IMR-90 (cell line): ENCODE results near the gene NUAK1. TPM values are rescaled to one million over a fixed set of nuclear protein-coding genes. Genes with fewer than 3 reads are reported as not detected.

Experiments used
- ATAC-seq: fragments of 200-7000 bp; cut with Tn5 transposase; 2 replicates; pipeline ENCODE4 v1.9.1; 2020; ENCODE audit warnings: low read depth, mild to moderate bottlenecking, moderate library complexity
- BruUV-seq: library from RNA; stranded (reverse); fragments of 400-500 nt; replicated peaks from 2 replicates; lab custom pipeline; 2021; lab: Mats Ljungman, UMichigan
- CTCF ChIA-PET: fragments of 300-600 bp; formaldehyde crosslinking; extraction: SDS; loops from one replicate; lab custom pipeline; 2021; ENCODE audit warnings: antibody characterized with exemption; lab: Yijun Ruan, JAX
- POLR2A ChIA-PET: fragments of 300-600 bp; sonication (Branson Sonifier 250); formaldehyde crosslinking; loops from one replicate; lab custom pipeline; 2022; ENCODE audit warnings: antibody characterized with exemption; ENCODE audit not compliant: unreplicated experiment; lab: Charles Lee
- DNase-seq: peaks from one replicate; pipeline ENCODE4 v3.0.0; 2013
- H2AFZ ChIP-seq: replicated peaks from 2 replicates; pipeline ENCODE3; 2013; ENCODE audit warnings: low read length, mild to moderate bottlenecking; ENCODE audit not compliant: poor library complexity
- H2AK5ac ChIP-seq: 2 replicates; pipeline ENCODE4 v1.6.1; 2013; ENCODE audit warnings: low read depth, low read length, inconsistent platforms
- H2AK9ac ChIP-seq: replicated peaks from 2 replicates; pipeline ENCODE3; 2013; ENCODE audit warnings: mild to moderate bottlenecking, low read depth, low read length, moderate library complexity; ENCODE audit not compliant: poor library complexity
- H2BK120ac ChIP-seq: 2 replicates; pipeline ENCODE4 v1.6.1; 2013; ENCODE audit warnings: low read depth, low read length, inconsistent platforms
- H2BK15ac ChIP-seq: 3 replicates; pipeline ENCODE4 v1.6.1; 2013; ENCODE audit warnings: low read depth, low read length, inconsistent platforms
- H2BK20ac ChIP-seq: 2 replicates; pipeline ENCODE4 v1.6.1; 2013; ENCODE audit warnings: low read depth, mild to moderate bottlenecking, inconsistent platforms, low read length, moderate library complexity
- H2BK5ac ChIP-seq: 2 replicates; pipeline ENCODE4 v1.6.1; 2013; ENCODE audit warnings: mild to moderate bottlenecking, low read depth, low read length, inconsistent platforms; ENCODE audit not compliant: poor library complexity, severe bottlenecking
- H3K14ac ChIP-seq: replicated peaks from 2 replicates; pipeline ENCODE4 v1.6.1; 2013; ENCODE audit warnings: low read depth, low read length, inconsistent platforms
- H3K18ac ChIP-seq: 2 replicates; pipeline ENCODE4 v1.6.1; 2013; ENCODE audit warnings: low read depth, low read length, control low read depth
- H3K23ac ChIP-seq: 2 replicates; pipeline ENCODE4 v1.6.1; 2013; ENCODE audit warnings: low read depth, low read length, inconsistent platforms
- H3K27ac ChIP-seq: 2 replicates; pipeline ENCODE4 v1.5.1; 2013; ENCODE audit warnings: mild to moderate bottlenecking, control low read depth, low read length; ENCODE audit not compliant: insufficient read depth
- H3K27me3 ChIP-seq: 2 replicates; pipeline ENCODE4 v1.6.1; 2013; ENCODE audit warnings: low read length; ENCODE audit not compliant: control insufficient read depth, insufficient read depth
- H3K36me3 ChIP-seq: 2 replicates; pipeline ENCODE4 v1.6.1; 2013; ENCODE audit warnings: low read length, mixed read lengths; ENCODE audit not compliant: control insufficient read depth, insufficient read depth
- H3K4ac ChIP-seq: 2 replicates; pipeline ENCODE4 v1.6.1; 2013; ENCODE audit warnings: low read depth, low read length, inconsistent platforms
- H3K4me1 ChIP-seq: 2 replicates; pipeline ENCODE4 v1.6.1; 2013; ENCODE audit warnings: low read length, mixed read lengths; ENCODE audit not compliant: control insufficient read depth, insufficient read depth
- H3K4me2 ChIP-seq: 2 replicates; pipeline ENCODE4 v1.6.1; 2013; ENCODE audit warnings: low read depth, mild to moderate bottlenecking, control low read depth, low read length, moderate library complexity
- H3K4me3 ChIP-seq: 2 replicates; pipeline ENCODE4 v1.5.1; 2013; ENCODE audit warnings: low read depth, mild to moderate bottlenecking, control low read depth, low read length, moderate library complexity; ENCODE audit not compliant: insufficient read depth
- H3K56ac ChIP-seq: 2 replicates; pipeline ENCODE4 v1.6.1; 2013; ENCODE audit warnings: low read length, inconsistent platforms; ENCODE audit not compliant: insufficient read depth; ENCODE audit errors: extremely low read depth
- H3K79me1 ChIP-seq, 2 experiments: 2 replicates each; pipeline ENCODE4 v1.6.1; 2013; ENCODE audit warnings: low read length in 2 of 2, inconsistent platforms in 1 of 2, low read depth in 1 of 2
- H3K9ac ChIP-seq: 2 replicates; pipeline ENCODE4 v1.6.1; 2013; ENCODE audit warnings: low read depth, low read length, control low read depth
- H3K9me1 ChIP-seq: 2 replicates; pipeline ENCODE4 v1.6.1; 2013; ENCODE audit warnings: low read length, inconsistent platforms; ENCODE audit not compliant: insufficient read depth
- H3K9me3 ChIP-seq: 2 replicates; pipeline ENCODE4 v1.6.1; 2013; ENCODE audit warnings: low read length; ENCODE audit not compliant: control insufficient read depth, insufficient read depth
- H4K20me1 ChIP-seq: 2 replicates; pipeline ENCODE4 v1.6.1; 2013; ENCODE audit warnings: low read length, inconsistent platforms; ENCODE audit not compliant: insufficient read depth
- H4K5ac ChIP-seq: 2 replicates; pipeline ENCODE4 v1.6.1; 2013; ENCODE audit warnings: mild to moderate bottlenecking, low read depth, low read length, control low read depth
- H4K8ac ChIP-seq, 2 experiments: 2 replicates each; pipeline ENCODE4 v1.6.1; 2013; ENCODE audit warnings: low read depth in 2 of 2, low read length in 2 of 2, control low read depth in 1 of 2, inconsistent platforms in 1 of 2
- H4K91ac ChIP-seq: 2 replicates; pipeline ENCODE4 v1.6.1; 2013; ENCODE audit warnings: low read depth, low read length, inconsistent platforms; ENCODE audit not compliant: insufficient read depth
- CEBPB ChIP-seq: IDR thresholded peaks from 2 replicates; pipeline ENCODE4 v1.6.1; 2012; ENCODE audit warnings: low read depth, low read length, improper control_type of control experiment
- POLR2A ChIP-seq: IDR thresholded peaks from 2 replicates; pipeline ENCODE4 v1.6.1; 2012; ENCODE audit warnings: mild to moderate bottlenecking, low read depth, low read length
- SMC3 ChIP-seq: fragments of 150-350 bp; IDR thresholded peaks from 2 replicates; pipeline ENCODE4 v1.6.1; 2016; ENCODE audit warnings: low read depth, mild to moderate bottlenecking, antibody characterized with exemption, low read length, moderate library complexity
- WGBS, 2 experiments: methylation state at CpG; one replicate each; pipeline versions ENCODE4 v1.1.5 to v1.1.7; 2013; ENCODE audit warnings: missing lambda C conversion rate in 2 of 2; ENCODE audit not compliant: insufficient read length in 1 of 2; ENCODE audit errors: extremely low coverage in 2 of 2; 5-methylcytosine and 5-hydroxymethylcytosine counted together
- dilution Hi-C: fragments of 300-500 bp; cut with HindIII; formaldehyde crosslinking; loops from one replicate; pipeline ENCODE4 v1.14.3; 2018; ENCODE audit warnings: low sequenced_read_pairs; ENCODE audit not compliant: unreplicated experiment
- in situ Hi-C: fragments of 300-500 bp; cut with MboI; formaldehyde crosslinking; loops from 3 replicates; pipeline ENCODE4 v1.14.3; 2019; ENCODE audit warnings: low sequenced_read_pairs, inconsistent platforms, mixed read lengths
- intact Hi-C: fragments of 100-400 bp; cut with micrococcal nuclease; formaldehyde crosslinking; loops from 2 replicates; pipeline ENCODE4 v1.10.0; 2022
- polyA plus RNA-seq, 3 experiments: library from polyadenylated mRNA; depleted of rRNA; stranded (reverse); fragments of >200 nt; gene quantifications; 2 replicates each; pipeline ENCODE4 v1.2.3, GENCODE V29; 2012; ENCODE audit warnings: low replicate concordance in 1 of 3
- total RNA-seq: library from RNA; depleted of rRNA; stranded (reverse); fragments of >200 nt; gene quantifications from 2 replicates; pipeline ENCODE4 v1.2.3, GENCODE V29; 2012

The NUAK1 gene
- total and polyA plus RNA-seq, 2 of the 4 experiments (the other 2 are of a cell fraction) = 4.8 to 8.8 TPM

- no peak overlapping the region for H3K4me2 ChIP-seq
- H3K4me3 ChIP-seq = no peak overlapping the region
- H4K20me1 ChIP-seq = peaks cover 36% of the 10 kb centered on the region
- peaks cover 13 to 72% of the 10 kb centered on the region in 2 experiments; a peak in 3 of 4 replicates for H3K79me1 ChIP-seq
- H3K27me3 ChIP-seq = no peaks in the 10 kb centered on the region
- H2BK5ac ChIP-seq = no peak overlapping the region
- no peaks in the 10 kb centered on the region for H3K36me3 ChIP-seq
- H3K9me1 ChIP-seq = peaks cover 26% of the 10 kb centered on the region
- in situ Hi-C loops = no loop called here
- H2BK120ac ChIP-seq = no peak overlapping the region
- CTCF ChIA-PET = no interaction called here
- no TSS peak for BruUV-seq
- H4K91ac ChIP-seq = no peak overlapping the region
- no peak overlapping the region for H4K8ac ChIP-seq
- TF ChIP-seq CEBPB (no peak), POLR2A (no peak), SMC3 (no peak)
- H2BK15ac ChIP-seq = no peak overlapping the region
- no CpG with 5 or more reads among the region's 4 CpGs for WGBS, 2 experiments
- no peak for ATAC-seq
- DNase-seq = no peak
- H3K9me3 ChIP-seq = no peaks in the 10 kb centered on the region
- peaks cover 42% of the 10 kb centered on the region for H3K4me1 ChIP-seq
- H3K14ac ChIP-seq = no peak overlapping the region
- intact Hi-C loops = no loop called here
- H2BK20ac ChIP-seq = no peak overlapping the region
- H3K18ac ChIP-seq = no peak overlapping the region
- no peak overlapping the region for H3K23ac ChIP-seq
- H4K5ac ChIP-seq = no peak overlapping the region
- dilution Hi-C loops = no loop called here
- no peak overlapping the region for H3K56ac ChIP-seq
- no peak overlapping the region for H3K9ac ChIP-seq
- POLR2A ChIA-PET = no interaction called here
- H3K27ac ChIP-seq = no peak overlapping the region
- no peak overlapping the region for H2AK9ac ChIP-seq
- H2AFZ ChIP-seq = no peak overlapping the region
- H2AK5ac ChIP-seq = no peak overlapping the region
- no peak overlapping the region for H3K4ac ChIP-seq
These were observed 28.0 kb downstream of the NUAK1 start for GRCh38 chr12:106110626-106111300.
